Right lobe of liver (tissue), 4 donors: ENCODE data around the gene NSL1.

Experiments used
- CTCF ChIP-seq, 4 donors: fragments of 200-600 bp in 3 of 4; fragments of 450-650 bp in 1 of 4; IDR thresholded peaks; one replicate each; pipeline versions ENCODE4 v1.5.1 to v1.8.0; 2016 to 2022; ENCODE audit warnings: antibody characterized with exemption in 4 of 4, mild to moderate bottlenecking in 2 of 4
- POLR2A ChIP-seq: fragments of 450-650 bp; IDR thresholded peaks from one replicate; pipeline ENCODE4 v1.6.1; 2017; ENCODE audit warnings: antibody characterized with exemption, mild to moderate bottlenecking
- donor health status: DM: no; HTN: no; CAD: no.
- donor health status: DM: no; HTN: no; CAD: no.
- donor health status: DM: no; HTN: yes; CAD: no.

DNA sequence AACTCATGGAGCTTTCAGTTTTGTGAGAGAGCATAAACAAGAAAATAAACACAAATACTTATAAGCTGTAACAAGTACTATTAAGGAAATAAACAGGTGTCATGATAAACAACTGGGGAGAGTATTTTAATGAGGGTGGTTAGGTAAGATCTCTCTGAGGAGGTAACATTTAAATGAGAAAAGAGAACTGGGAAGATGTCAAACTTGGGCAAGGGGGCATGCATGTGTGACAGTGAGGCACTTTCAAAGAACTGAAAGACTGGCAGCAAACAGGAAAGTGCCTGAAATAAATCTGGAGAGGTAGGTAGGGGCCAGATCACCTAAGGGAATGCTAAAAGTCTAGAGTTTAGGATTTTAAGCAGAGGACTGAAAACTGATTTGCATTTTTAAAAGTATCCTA lies 37.8 kb downstream of the NSL1 start:
- TF ChIP-seq CTCF (IDR thresholded peaks at IDR 0.05) = no peak
- TF ChIP-seq POLR2A = no peak
